Activated CD4-positive, alpha-beta T cell treated with anti-CD3 and anti-CD28 coated beads, Interleukin-2, Interleukin-6, amounts not matched to agents 100 ng/mL and 50 ng/mL, durations not matched to agents 16 hours and 8 hours (primary cell): ENCODE data around the gene HNRNPUL2.
A peak's percentile ranks its signal among the peaks of the same experiment; 100 is the strongest.
"Not testable (repeated sequence)": the region's sequence is repeated elsewhere in the genome, so short reads cannot be mapped to it uniquely, and the experiment has no call there.

Experiments used
- DNase-seq: peaks from one replicate; pipeline ENCODE4 v3.0.0-alpha.2; 2020

HNRNPUL2 gene

DNA sequence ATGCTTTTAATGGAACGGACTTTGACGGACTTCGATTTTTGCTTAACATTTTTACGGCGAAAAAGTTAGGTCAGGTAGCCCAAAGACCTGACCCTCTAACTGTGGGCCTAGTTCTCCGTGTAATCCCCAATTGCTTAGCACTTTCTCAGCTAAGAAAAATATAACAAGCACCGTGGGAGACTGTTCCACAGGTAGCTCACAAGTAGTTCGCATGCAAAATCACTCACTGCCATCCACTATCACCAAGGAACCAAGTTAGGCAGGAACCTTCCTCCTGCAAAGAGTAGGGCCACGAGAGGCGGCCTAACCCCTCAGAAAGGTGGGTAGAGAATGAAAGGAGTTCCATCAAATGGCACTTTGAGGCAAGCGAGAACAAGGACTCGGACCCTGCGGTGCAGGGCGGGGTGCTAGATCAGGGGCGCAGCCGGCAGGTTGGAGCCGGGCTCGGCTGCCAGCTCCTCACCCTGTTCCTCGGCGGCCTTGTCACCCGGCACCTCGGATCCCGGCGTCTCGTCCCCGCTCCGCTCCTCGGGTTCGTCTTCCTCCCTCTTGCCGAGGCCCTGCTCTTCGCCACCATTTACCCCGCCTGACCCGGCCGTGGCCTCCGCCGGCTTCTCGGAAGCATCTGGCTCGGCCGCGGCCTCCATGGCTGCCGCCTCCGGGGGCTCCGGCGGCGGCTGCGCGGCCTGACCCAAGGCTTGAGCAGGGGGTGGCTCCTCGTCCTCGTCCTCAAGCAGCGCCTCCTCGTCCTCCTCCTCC, 922 bp downstream of the HNRNPUL2 start:
- DNase-seq: no peak

DNA sequence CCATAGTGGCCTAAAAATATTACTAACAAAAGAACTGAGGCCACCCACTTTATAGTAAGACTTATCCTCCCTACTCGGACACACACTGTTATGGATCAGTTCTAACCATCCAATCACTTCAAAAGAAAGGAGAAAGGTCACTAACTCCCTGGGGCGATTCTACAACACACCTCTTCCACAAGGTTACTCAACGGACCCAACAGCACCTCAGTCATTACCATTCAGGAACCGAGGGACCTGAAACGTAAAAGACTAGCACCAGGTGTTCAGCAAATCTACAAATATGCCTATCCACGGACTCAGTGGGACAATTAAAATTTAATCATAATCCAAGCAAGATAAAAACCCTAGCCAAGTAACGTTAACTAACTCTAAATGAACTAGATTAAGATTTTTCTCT, 1.6 kb downstream of the HNRNPUL2 start:
- no peak for DNase-seq

DNA sequence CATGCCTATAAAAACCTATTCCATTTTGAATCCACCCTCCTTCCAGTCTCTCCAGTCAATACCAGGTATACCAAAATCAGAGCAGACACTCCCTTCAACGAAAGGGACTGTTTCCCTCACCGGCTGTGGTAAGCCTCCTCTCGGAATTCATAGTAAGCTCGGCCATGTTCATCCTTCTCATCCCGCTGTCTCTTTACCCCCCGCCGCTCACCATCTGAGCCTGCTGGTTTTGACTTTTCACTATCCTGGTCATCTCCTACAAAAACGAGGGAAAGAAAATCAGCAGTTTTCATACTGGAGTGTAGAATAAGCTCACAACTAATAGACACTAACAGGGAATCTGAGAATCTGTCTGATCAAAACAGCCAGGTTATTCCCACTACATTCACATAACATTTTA, 3.1 kb downstream of the HNRNPUL2 start:
- DNase-seq: no peak

DNA sequence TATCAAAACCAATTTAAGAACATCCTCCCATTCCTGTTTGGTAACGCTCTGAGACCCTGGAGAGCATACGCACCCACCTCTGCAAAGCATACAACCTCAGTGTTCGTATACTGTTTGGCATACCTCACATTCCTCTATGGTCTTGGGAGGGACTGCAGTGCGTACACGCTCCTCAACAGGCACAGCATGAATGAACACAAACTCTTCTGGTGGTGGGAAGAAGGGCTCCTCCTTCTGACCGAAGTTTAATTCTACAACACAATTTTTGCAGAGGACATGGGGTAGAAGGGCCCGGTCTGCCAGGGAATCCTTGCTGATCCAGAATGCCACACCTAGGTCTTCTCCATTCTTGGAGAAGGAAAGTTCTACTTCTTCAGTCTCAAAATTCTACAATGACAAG, 5.3 kb downstream of the HNRNPUL2 start:
- DNase-seq: no peak

DNA sequence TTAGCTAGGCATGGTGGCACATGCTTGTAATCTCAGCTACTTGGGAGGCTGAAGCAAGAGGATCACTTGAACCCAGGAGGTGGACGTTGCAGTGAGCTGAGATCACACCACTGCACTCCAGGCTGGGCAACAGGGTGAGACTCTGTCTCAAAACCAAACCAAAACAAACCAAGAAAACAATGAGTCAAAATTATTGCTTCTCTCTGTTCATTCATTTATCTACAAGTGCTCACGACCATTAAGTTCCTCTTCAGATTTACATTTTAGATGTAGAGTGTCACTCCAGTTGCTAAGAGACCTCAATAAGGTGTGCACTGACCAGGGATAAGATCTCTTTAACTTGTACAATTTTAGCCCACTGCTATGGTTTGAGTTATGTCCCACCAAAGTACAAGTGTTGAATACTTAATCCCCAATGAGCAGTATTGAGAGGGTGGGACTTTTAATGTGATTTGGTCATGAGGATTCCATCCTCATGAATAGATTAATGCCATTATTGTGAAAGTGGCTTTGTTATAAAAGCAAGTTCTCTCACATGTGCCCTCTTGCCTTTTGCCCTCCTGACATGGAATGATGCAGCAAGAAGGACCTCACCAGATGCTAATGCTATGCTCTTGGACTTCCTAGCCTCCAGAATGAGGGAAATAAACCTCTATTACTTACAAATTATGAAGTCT, 7.8 kb downstream of the HNRNPUL2 start:
- no peak for DNase-seq

DNA sequence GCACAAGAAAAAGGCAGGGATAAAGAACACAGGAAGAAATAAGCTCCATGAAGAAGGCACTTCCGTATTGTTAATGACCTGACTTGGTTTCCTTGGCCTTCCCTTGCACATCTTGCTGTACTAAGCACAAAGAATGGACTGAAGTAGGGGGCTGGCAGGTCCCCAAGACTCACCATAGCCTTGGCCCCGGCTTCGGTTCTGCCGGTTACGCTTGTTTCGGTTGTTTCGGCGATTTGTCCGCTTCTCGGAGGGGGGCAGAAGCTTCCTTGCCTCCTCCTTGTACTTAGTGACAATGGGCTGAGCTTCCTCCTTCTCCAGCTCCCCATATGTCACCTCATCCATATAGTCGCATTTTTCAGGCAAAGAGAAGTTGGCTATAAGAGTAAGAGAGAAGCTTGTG, 10.4 kb downstream of the HNRNPUL2 start:
- no peak for DNase-seq

DNA sequence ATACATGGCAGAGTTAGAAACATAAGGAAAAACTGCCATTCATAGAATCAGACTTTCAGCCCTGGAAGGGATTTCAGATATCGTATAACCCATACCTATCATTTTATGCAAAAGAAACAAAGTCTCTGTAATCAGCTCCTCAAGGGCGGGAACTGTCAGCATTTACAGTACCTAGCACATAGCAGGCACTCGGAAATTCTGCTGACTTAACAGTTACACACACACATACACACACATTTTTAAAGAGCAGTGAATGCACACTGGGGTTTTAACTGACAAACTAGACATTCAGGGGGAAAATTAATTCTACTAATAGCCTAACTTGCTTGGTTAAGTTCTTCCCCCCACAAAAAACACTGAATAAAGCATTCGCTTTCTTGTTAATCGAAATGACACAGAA, 11.1 kb downstream of the HNRNPUL2 start:
- DNase-seq: no peak

DNA sequence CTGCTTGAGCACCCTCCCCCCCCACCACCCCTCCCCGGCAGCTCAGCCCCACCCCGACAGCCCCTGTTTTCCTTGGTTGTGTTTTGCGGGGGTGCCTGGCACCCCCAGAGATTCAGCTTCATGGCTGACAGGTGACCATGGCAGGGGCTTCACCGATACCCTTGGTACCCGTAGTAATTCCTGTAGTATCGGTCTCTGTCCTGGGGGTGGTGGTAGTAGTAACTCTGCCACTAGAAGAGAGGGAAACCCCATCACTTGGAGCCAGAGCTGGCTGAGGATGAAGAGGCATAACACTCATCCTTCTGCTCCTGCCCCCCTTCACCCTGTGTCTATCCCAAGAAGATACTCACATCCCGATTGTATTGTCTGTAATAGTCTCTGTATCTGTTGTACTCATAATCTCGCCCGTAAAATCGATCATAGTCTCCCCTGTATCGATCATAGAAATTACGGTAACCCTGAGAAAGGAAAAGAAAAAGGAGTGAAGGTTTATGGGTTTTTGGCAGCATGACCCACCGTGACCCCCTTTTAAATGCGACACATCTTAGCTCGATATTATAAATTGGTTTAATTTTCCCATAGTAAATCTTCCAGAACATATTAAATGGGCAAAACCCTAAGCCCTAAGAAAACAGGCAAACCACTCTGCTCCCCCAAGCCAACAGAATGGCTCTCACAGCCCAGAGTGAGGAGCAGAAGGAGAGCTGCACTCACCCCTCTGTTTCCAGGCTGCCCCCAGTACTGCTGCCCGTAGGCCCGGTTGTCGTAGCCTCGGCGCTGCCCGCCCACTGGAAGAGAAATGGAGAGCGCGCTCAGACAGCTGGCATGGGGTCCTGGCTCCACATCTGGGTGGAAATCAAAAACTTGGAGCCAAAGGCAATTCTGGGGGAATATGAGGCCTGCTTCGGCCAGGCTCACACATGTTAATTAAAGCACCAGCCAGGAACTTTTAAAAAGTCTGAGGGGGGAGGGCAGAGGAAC, 11.8 kb downstream of the HNRNPUL2 start:
- no peak for DNase-seq

DNA sequence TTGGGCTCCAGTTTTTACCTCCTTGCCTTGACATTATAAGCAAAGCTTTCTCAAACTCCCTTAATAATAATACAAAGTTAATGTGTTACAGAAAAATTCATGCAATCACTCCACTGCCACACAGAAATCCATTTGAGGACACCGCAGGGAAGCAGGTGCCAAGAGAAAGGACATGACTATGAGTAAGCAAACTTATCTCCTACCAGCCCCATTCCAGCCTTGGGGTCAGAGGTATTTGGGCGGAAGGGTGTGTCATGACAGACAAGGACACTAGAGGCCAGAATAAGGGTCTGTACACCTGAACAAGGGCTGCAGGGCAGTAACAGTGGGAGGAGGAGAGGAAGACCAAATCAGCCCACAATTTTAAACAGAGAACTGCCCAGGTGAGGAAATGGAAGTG, 13.9 kb downstream of the HNRNPUL2 start:
- DNase-seq: no peak

DNA sequence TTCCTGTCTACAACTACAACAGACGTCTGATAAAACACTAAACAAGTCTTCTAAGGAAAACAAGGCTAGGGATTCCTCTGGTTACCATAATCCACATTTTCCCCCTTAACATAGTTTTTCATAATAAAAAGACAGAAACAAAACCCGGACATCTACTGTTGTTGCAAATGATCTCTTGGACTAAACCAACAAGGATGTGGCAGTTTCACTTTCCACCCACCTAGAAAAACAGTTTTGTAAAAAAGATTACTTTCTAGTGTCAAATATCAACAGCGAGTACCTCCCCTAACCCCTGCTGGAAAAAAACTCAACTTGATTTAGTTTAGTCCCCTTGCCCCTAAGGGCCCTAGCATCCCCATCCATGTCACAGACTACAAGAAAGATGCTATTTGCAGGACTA, 14.4 kb downstream of the HNRNPUL2 start:
- no peak for DNase-seq

DNA sequence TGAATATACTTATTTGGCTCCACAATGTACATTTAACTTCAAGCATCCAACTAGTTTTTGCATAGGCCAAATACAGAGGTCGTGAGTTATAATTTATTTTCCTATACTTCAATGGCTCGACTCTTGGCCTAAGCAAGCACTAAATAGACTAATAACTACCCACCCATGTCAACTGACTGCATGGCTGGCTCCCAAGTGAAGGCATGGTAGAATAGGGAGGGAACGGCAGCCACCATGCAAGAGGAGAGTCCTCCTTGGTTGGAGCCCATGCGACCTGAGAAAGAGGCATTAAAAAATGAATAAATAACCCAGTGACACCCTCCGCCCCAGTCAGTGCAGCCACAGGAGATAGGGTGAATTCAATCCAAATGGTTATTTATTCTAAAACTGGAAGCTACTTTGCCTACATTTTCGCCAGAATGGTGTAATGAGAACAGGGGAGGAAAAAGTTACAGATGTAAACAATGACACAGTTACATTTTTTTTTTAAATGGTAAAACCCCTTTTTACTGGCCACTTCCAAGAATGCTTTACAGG, 14.9 kb downstream of the HNRNPUL2 start:
- no peak for DNase-seq

DNA sequence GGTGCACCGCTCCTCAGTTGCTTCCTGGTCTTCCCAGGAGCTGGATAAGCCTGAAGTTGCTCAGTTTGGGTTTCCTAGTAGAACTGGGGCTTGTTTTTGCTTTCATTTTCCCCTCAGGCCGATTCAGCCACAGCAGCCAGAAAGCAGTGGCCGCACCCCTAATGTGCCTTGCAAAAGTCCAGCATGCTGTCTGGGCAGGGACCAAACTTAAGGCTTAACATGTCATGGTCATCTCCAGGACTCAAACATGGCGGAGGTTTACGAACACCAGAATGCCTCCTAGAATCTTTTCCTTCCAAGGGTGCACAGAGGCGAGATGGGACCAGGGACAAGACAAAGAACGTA, 17.3 kb downstream of the HNRNPUL2 start:
- DNase-seq: no peak

DNA sequence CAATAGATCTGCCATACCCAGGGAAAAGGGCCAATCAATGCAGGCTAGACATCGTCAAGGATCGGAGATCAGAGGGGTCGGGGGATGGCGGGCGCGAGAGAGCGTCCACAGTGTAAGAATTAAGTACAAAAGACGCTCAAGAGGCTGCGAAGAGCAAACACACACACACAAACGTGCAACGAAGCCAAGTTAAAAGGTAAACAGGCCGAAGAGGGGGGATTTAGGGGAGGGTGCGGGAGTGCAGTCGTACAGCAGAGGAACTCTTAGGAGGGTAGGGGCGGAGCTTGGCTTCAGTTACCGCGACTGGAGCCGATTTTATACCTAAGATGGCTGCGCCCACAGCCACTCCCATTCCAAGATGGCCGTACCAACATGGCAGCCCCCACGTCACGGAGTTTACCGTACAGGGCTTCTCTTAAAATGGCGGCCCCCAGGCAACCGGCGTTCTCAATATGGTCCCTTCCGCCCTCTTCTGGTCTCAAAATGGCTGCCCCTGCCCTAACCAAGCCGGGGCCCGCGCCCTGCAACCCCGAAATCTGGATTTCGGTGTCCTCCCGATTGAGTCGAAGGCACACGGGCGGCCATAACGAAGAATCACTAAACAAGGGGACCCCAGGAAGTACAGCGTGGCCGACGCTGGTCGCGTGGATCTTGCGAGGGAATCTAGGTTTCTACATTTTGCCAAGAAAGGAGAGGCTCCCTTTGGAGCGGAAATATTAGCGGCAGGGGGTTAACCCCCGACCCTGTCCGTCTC, 17.8 kb downstream of the HNRNPUL2 start:
- peak; percentile 98 for DNase-seq

DNA sequence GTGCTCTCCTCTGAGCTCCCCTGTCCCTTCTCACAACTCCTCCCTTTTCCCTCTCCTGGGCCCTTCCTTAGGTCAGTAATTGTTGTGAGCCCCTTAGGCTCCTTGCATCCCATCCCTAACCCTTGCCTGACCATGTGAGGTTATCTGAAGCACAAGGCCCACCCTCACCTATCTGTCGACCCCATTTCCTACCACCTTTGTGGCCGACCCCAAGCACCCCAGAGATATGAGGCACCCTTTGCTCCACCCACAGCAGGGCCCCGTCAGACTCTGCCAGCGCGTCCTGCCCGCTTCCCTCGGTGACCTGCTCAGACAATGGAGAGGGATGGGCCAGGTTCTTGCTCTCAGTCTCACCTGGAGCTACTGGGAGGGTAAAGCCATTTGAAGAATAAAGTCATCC, 18.5 kb downstream of the HNRNPUL2 start:
- DNase-seq: no peak

DNA sequence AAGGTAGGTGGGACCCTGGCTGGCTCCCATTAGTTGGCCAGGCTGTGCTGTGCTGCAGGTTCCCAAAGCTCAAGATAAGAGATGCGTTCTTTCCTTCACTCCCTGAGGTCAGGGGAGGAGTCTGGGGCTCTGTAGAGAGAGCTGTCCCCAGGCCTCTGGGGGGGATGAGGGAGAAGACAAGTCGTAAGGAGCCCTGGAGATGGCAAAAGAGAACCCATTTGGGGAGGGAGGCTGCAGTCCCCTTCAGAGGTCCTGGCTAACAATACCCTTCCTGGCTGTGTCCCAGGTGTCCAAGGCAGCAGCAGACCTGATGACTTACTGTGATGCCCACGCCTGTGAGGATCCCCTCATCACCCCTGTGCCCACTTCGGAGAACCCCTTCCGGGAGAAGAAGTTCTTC, 18.9 kb downstream of the HNRNPUL2 start:
- DNase-seq: no peak

DNA sequence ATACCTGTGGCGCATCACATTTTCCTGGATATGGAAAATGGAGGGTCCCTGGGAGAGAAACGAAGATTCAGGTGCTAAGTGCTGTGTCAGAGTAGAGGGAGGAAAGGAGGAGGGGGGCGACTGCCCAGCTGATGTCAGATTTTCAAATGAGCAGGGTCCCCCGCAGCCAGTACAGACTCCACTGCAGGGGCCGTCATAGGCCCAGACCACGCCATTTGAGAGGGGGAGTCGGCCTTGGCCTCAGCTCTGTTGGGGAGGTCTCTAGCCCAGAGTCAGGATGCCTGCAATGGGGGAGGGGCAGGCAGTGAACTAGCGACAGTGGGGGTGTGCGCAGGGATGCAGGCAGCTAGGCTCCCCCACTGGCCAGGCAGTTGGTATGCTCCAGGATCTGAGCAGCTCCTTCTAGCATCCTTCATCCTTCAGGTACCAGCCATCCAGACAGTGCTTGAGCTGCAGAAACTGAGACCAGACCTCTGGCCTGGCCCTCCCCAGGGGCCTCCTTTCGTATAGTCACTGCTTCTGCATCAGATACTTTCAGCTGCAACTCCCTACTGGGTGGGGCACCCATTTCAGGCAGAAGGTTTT, 19.9 kb downstream of the HNRNPUL2 start, which contains the start of the genes BSCL2 and GNG3:
BSCL2 (minus strand) TSS at position 148 of the 585 bp plus-strand sequence. CDS start 229 bp downstream, outside the sequence.
GNG3 (plus strand) TSS at position 400 of the 585 bp plus-strand sequence. CDS start 620 bp downstream, outside the sequence.
- no peak for DNase-seq

DNA sequence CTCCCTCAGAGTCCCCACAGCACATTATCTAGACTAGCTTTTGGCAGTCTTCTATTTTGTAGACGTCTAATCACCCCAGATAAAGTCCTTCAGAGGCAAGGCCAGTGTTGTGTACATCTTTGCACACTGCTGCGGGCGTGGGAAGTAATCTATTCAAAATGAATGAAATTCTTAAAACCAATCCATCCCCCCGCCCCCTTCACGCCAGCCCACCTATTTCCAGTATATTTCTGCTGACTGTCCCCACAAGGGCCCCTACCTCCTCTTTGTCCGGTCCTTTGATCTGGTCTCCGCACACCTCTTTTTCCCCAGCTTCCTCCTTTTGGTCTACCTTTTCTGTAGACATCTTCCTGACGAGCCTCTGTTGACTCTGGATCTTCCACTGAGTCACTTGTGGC, 20.4 kb downstream of the HNRNPUL2 start:
- no peak for DNase-seq

DNA sequence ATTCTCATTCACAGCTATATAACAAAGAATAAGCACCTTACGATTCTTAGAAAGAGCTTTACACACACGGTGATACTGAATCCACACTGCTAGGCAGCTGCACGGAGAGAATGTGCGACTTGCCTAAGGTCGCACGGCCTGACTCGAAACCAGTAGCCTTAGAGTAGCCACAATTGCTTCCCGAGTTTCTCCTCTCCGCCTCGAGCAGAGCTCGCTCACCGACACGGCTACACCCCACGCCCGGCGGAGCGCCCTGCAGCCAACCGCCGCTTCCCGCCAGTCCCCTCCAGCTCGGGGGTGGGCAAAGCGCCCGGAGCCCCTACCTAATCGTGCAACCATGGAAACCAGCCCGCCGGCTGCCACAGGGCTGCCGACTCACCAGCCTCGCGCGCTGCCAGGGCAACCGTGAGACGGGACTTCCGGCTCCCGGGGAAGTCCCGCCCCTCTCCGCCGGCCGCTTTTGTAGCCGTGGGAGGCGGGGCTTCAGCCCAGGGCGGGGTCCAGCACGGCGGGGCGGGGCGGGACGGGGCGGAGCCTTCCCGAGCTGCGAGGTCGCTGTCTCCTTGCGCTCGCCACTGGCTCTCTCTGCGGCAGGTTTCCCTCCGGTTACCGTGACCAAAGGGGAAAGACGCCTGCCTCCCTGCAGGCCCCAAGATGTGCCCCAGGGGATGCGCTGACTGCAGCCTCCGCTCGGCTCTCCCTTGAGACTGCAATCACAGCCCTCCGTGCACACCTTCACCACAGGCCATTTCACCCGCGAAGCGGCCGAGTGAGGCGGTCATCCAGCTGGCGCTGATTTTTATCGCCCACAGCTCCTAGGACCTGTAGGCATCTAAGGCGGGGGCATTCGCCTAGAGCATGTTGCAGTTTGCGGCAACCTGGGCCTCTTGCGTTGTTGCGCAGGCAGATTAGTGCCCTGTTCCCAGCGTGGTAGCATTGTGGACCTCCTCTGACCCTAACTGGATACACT, 21.1 kb downstream of the HNRNPUL2 start:
- DNase-seq: peak; percentile 96

DNA sequence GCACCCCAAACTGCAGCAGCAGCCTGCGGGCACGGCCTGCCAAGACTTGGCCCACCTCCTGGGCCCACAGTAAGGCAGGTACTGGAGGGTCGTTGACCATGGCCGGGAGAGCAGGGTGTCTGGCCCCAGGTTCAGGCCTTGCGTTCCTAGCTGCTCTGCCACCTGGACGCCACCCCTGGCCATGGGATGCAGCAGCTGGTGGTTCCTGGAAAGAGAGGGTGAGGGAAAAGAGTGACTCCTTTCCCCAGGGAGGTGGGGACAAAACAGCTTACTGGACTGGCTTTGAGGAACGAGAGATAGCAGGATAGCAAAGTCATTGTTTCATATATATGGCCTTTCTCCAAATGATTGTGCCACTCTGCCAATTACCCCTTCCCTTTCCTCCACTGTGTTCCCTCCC, 21.8 kb downstream of the HNRNPUL2 start:
- no peak for DNase-seq

DNA sequence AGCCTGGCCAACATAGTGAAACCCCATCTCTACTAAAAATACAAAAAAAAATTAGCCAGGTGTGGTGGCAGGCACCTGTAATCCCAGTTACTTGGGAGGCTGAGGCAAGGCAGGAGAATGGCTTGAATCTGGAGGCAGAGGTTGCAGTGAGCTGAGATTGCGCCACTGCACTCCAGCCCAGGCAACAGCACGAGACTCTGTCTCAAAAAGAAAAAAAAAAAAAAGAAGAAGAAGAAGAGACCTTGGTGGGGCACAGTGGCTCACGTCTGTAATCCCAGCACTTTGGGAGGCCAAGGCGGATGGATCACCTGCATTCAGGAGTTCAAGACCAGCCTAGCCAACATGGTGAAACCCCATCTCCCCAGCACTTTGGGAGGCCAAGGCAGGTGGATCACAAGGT, 23.3 kb downstream of the HNRNPUL2 start:
- DNase-seq: not testable (repeated sequence)

DNA sequence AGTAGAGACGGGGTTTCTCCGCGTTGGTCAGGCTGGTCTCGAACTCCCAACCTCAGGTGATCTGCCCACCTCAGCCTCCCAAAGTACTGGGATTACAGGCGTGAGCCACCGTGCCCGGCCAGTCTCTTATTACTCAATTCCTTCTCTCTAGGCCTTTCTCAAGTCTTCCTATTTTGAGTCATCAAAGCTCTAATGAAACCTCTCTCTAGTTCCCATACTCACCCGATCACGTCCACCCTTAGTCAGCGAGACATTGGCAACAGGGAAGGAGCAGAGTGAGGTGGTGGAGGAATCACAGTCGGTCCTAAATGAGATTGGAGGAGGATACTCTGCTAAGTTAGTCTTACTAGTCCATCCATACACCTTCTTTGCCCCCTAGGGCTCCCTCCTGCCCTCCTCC, 25.0 kb downstream of the HNRNPUL2 start:
- peak; percentile 61 for DNase-seq
